HG03045 (cell line): ENCODE data around the gene COL18A1.

Experiments used
- ATAC-seq: cut with Tn5 transposase; IDR thresholded peaks from one replicate; pipeline ENCODE4 v1.9.1; 2021; ENCODE audit warnings: mild to moderate bottlenecking, moderate library complexity; ENCODE audit not compliant: unreplicated experiment

COL18A1 gene

GRCh38 chr21:45465105-45465504, 60.1 kb downstream of the COL18A1 start:
- ATAC-seq: no peak

GRCh38 chr21:45465611-45466329, 60.8 kb downstream of the COL18A1 start:
- no peak for ATAC-seq

DNA sequence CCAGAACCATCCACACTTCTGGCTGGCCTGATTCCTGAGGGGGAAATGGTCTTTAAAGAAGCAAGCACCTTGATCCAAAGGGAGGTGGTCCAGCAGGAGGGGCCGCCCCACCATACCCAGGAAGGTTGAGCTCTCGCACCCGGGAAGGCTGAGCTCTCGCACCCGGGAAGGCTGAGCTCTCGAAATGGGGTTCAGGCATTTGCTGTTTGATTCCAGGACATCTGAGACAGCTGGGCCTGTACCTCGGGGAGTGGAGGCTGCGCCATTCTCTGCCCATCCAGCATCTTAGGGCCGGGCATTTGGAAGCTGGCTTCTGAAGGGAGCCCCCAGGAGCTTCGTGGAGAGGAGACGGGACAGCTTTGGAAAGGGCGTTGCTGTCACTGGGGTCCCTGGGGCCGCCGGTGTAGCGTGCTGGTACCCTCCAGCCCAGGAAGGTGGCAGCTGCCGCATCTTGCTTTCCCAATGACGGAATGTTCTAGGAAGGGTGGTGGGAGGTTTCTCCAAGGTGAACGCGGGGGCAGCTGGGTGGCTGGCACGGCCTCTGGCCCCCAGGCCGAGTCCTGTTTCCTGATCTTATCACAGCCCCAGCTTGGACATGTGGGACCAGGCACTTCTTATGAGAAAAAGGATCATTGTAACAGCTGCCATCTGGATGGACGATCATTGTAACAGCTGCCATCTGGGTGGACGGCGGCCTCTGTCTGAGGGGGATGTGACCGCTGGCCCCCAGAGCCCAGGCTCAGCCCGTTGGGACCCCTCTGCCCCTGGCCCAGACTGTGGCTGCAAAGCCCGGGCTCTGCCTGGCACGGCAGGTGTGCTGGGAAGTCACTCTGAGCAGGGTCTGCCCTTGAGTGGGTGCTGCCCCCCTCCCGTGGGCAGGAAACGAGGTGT, 61.6 kb downstream of the COL18A1 start:
- ATAC-seq: no peak

GRCh38 chr21:45467221-45467779, 62.3 kb downstream of the COL18A1 start:
- no peak for ATAC-seq

DNA sequence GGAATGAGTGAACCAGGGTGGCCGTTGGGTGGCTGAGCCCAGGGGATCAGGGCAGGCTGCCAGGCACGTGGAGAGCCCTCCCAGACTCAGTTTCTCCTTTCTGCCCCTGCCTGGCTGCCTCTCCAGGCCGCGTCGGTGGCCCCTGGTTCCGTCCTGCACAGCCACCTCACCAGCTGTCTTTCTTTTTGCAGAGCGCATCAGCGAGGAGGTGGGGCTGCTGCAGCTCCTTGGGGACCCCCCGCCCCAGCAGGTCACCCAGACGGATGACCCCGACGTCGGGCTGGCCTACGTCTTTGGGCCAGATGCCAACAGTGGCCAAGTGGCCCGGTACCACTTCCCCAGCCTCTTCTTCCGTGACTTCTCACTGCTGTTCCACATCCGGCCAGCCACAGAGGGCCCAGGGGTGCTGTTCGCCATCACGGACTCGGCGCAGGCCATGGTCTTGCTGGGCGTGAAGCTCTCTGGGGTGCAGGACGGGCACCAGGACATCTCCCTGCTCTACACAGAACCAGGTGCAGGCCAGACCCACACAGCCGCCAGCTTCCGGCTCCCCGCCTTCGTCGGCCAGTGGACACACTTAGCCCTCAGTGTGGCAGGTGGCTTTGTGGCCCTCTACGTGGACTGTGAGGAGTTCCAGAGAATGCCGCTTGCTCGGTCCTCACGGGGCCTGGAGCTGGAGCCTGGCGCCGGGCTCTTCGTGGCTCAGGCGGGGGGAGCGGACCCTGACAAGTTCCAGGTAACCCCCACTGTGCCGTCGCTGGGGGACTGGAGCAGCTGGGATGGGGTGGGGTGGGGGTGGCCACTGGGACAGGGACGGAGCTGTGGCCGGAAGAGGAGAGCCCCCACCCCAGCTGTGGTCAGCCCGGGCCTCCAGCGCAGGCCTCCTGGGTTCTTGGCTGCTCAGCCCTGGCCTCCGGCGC, 63.3 kb downstream of the COL18A1 start:
- ATAC-seq: no peak

- no peak for ATAC-seq
Observed at GRCh38 chr21:45468971-45469272, 64.0 kb downstream of the COL18A1 start.

GRCh38 chr21:45469273-45470086, 64.5 kb downstream of the COL18A1 start:
- no peak for ATAC-seq

DNA sequence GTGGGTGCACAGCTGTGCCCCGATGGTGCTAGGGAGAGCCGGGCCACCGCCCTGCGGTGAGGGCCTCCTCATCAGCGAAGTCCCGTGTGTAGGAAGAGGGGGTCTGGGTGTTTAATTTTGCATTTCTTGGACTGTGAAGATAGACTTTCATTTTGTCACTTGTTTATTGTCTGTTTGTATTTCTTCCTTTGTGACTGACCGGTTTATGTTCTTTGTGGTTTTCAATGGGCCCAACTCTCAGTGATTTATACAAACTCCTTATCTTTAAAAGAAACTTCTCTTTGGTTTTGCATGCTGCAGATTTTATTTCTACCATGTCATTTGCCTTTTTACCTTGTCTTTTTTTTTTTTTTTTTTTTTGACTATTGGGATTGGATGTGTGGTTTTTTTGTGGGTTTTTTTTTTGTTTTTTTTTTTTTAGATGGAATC, 65.1 kb downstream of the COL18A1 start:
- ATAC-seq: no peak

DNA sequence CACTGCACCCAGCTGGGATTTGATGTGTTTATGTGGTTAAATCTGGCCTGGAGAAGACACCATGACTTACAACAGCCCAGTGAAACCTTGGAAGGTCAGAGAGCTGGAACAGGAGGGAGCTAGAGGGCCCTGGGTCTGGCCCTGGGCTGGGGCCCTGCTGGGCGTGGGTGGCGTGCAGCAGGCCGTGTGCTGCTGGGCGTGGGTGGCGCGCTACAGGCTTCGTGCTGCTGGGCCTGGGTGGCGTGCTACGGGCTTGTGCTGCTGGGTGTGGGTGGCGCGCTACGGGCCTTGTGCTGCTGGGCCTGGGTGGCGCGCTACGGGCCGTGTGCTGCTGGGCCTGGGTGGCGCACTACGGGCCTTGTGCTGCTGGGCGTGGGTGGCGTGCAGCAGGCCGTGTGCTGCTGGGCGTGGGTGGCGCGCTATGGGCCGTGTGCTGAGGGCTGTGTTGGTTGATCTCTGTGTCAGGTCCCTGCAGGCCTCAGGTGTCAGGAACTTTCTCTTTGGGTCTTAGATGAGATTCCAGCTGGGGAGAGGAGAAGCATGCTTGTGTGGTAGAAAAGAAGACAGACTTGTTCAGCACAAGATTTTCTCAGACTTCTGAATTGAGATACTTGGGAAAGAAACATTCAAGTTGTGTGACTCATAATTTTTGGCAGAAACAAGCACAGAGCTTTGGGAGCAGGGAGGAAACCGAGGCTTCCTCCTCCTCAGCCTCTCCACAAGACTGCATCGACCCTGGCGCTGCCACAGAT, 66.0 kb downstream of the COL18A1 start:
- ATAC-seq: no peak

DNA sequence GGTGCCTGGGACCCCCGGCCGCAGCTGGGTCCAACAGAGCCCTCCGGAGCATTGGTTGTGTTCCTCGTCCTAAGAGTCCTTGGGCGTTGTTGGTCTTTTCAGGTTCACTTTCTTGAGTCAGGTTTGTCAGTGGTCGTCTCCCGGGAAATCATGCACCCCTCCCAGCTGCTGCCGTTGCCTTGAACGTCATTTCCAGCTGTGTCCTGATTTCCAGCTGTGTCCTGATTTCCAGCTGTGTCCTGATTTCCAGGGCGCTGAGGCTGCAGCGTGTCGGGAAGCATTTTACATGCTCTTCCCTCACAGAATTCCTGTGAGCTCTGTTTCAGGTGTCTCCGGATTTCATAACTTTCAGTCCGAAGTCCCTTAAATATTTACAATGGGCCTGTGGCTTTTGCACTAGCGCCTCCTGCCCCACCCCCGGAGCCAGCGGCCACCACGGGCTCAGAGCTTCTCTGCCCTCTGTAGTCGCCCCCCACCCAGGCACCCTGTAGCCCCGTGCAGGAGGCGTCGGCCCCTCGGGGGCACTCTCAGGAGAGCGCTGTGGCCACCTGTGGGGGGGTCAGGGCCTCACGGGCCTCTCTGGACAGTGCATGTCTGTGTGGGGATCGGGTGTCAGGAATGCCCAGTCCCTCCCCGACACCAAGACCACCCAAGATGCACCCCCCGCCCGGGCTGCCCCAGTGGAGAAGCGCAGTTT, 66.7 kb downstream of the COL18A1 start:
- no peak for ATAC-seq

- ATAC-seq: no peak
Observed at GRCh38 chr21:45472445-45473365, 67.7 kb downstream of the COL18A1 start.

DNA sequence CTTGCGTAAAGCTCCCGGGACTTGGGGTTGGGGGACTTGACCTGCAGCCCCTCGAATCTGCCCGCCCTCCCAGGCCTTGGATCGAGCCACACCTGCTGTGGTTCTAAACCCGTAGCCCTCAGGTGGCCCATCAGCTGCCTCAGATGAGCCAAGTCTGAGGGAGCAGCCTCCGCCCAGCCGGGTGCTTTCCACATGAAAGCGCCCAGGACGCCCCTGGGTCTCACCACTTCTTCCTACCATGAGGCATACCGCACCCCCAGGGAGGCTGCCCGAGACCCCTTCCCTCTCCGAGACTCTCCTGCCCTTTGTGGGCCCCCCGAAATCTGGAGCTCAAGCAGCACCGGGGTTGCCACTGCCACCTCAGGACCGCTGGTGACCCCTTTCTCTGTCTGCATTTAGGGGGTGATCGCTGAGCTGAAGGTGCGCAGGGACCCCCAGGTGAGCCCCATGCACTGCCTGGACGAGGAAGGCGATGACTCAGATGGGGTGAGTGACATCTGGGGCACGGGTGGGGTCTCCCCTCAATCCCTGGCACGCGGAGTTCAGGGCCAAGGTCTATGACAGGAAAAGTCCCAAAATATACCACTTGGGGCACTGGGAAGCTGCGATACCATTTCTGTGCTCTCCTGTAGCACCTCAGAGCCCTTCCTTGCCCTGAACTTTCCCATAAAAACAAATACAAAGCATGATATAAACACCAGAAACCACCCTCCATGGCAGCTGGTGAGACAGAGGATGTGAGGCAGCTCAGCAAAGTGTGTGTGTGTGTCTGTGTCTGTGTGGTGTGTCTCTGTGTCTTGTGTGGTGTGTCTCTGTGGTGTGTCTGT, 68.7 kb downstream of the COL18A1 start:
- no peak for ATAC-seq

DNA sequence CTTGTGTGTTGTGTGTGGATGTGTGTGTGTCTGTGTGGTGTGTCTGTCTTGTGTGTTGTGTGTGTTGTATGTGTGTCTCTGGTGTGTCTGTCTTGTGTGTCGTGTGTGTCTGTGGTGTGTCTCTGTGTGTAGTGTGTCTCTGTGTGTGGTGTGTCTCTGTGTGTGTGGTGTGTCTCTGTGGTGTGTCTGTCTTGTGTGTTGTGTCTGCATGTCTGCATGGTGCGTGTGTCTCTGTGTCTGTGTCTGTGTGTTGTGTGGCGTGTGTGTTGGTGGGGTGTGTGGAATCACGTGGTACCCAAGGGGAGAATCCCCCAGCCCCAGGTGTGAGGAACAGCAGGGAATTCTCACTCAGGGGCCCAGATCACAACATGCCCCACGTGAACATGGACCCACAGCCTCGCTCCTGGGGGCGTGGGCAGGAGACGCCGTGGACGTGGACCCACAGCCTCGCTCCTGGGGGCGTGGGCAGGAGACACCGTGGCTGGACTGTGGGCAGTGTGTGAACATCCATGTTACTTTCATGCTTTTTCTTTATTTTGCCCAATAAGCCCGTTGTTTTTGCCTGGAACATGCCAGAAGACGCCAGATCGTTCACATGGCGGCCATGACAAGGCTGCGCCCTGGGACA, 69.5 kb downstream of the COL18A1 start:
- no peak for ATAC-seq

GRCh38 chr21:45475004-45475685, 70.2 kb downstream of the COL18A1 start:
- no peak for ATAC-seq

DNA sequence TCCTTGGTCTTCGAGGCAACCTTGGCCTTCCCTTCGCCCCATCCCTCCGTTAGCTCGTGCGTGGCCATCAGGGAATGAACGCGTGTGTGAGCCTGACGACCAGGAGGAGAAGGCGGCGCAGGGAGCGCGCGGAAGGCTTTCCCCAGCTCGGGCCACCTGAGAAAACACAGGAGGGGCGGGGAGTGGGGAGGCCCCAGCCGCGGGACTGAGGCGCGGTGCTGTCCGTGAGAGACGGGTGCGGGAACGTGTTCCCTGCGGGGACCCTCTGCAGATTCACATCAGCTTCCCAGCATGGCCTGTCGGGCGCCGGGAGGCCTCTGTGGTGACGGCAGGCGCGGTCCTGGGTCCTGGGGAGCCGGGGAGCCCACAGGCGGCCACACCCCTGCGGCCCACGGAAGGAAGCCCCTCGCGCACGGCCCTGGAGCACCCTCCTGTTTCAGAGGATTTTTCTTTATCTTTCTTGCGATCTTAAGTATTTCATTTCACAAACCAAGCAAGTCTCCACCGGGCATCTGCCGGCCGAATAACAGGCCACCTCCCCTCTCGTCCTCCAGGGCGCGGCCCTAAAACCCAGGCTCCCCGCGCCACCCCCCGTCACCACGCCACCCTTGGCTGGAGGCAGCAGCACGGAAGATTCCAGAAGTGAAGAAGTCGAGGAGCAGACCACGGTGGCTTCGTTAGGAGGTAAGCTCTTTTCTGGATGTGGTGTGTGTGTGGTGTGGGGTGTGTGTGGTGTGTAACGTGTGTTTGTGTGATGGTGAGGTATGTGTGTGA, 71.0 kb downstream of the COL18A1 start:
- ATAC-seq: no peak
